Body of pancreas (tissue), 4 donors: Measurements from ENCODE around the gene KLHL29.

Experiments used
- POLR2A ChIP-seq, 3 donors: fragments of 450-650 bp; IDR thresholded peaks; one replicate each; pipeline ENCODE4 v1.6.1; 2016; ENCODE audit warnings: antibody characterized with exemption in 3 of 3, mild to moderate bottlenecking in 2 of 3
- TF ChIP-seq, protein P1 (sequence below), 7 experiments: fragments of 450-650 bp in 4 of 7; fragments of 200-600 bp in 3 of 7; sonication (generic) in 3 of 7; IDR thresholded peaks; one replicate each; pipeline ENCODE4 v1.5.1; 2016 to 2019; ENCODE audit warnings: antibody characterized with exemption in 7 of 7

DNA sequence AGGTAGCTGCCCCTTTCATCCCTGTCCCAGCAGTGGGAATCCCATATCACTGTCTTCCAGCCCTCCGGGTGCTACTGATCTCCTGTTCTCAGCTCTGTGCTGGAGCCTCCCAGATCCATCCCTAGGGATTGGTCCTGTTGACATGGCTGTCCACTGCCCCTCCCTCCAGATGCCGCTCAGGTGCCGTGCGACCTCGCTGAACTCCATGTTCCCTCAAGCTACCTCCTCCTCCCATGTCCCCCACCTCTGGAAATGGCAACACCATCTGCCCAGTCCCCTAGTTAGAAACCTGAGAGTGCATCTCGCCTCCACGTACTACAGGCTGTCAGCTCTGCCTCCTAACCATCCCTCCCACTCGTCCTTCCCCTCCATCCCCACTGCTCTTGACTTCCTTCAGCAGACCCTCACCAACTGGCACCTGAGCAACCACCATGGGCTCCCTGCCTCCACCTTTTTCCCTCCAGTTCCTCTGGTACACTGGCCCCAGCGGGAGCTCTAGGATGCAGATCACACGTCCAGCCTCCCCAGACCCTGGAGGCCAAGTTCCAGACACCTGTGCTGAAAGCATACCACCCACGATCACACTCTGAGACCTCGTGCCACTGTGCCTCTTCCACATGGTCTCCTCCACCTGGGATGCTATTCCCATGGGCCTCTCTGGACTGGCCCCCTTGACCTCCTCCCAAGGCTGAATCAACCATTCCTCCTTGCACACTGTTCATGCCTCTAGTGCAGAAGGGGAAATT, 106.8 kb downstream of the KLHL29 start:
- TF ChIP-seq, protein P1, sequence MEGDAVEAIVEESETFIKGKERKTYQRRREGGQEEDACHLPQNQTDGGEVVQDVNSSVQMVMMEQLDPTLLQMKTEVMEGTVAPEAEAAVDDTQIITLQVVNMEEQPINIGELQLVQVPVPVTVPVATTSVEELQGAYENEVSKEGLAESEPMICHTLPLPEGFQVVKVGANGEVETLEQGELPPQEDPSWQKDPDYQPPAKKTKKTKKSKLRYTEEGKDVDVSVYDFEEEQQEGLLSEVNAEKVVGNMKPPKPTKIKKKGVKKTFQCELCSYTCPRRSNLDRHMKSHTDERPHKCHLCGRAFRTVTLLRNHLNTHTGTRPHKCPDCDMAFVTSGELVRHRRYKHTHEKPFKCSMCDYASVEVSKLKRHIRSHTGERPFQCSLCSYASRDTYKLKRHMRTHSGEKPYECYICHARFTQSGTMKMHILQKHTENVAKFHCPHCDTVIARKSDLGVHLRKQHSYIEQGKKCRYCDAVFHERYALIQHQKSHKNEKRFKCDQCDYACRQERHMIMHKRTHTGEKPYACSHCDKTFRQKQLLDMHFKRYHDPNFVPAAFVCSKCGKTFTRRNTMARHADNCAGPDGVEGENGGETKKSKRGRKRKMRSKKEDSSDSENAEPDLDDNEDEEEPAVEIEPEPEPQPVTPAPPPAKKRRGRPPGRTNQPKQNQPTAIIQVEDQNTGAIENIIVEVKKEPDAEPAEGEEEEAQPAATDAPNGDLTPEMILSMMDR (IDR thresholded peaks at IDR 0.05) = no peak
- TF ChIP-seq POLR2A (IDR thresholded peaks at IDR 0.05) = no peak
